ENCODE data around the gene CDC42BPA.

GRCh38 chr1:227357927-227358302 is 39.6 kb upstream of the CDC42BPA start:
- no peak for TF ChIP-seq POLR2A (IDR thresholded peaks at IDR 0.05)
- no peak for TF ChIP-seq CTCF (IDR thresholded peaks at IDR 0.05)
